HepG2 (cell line): ENCODE measurements around the gene HS6ST1. TPM values are rescaled to one million over a fixed set of nuclear protein-coding genes. Genes with fewer than 3 reads are reported as not detected.
A peak's percentile ranks its signal among the peaks of the same experiment; 100 is the strongest.

ENCODE experiments used
- ATAC-seq: fragments of 200-7000 bp; cut with Tn5 transposase; 3 replicates; pipeline ENCODE4 v1.9.1; 2020; ENCODE audit warnings: mild to moderate bottlenecking, moderate library complexity
- BruUV-seq: library from RNA; stranded (reverse); fragments of 400-500 nt; replicated peaks from 2 replicates; lab custom pipeline; 2021; lab: Mats Ljungman, UMichigan
- CTCF ChIA-PET: fragments of 300-600 bp; formaldehyde crosslinking; extraction: SDS; loops from one replicate; lab custom pipeline; 2021; ENCODE audit warnings: low total read pairs, inconsistent platforms, low intra/inter-chr PET ratio; lab: Yijun Ruan, JAX
- POLR2A ChIA-PET: fragments of 350-600 bp; sonication (Branson Sonifier 250); formaldehyde crosslinking; loops from one replicate; lab custom pipeline; 2020; ENCODE audit warnings: antibody characterized with exemption, inconsistent platforms; lab: Yijun Ruan, JAX
- DNase-seq: peaks from one replicate; pipeline ENCODE4 v3.0.0-alpha.2; 2015; ENCODE audit warnings: low spot score
- FAIRE-seq: peaks from 3 replicates; lab custom pipeline; 2011; peaks lifted over from hg19 to GRCh38; lab: Jason Lieb, UNC
- H2AFZ ChIP-seq: one replicate; pipeline ENCODE4 v1.6.1; 2011; ENCODE audit warnings: low read length, inconsistent platforms
- H3K27ac ChIP-seq: fragments of 300-600 bp; 3 replicates; pipeline ENCODE4 v1.8.0; 2011; ENCODE audit warnings: mixed run types, mild to moderate bottlenecking, mixed read lengths, low read length, inconsistent platforms; ENCODE audit not compliant: insufficient read depth; ENCODE audit errors: extremely low read length
- H3K27me3 ChIP-seq, 2 experiments: fragments of 200-600 bp in 1 of 2; 2 replicates in 1 of 2; 3 replicates in 1 of 2; pipeline versions ENCODE4 v1.6.0 to v1.8.0; 2011; ENCODE audit warnings: low read length in 2 of 2, mild to moderate bottlenecking in 2 of 2, moderate library complexity in 2 of 2, inconsistent platforms in 1 of 2; ENCODE audit not compliant: insufficient read depth in 2 of 2, control insufficient read depth in 1 of 2
- H3K36me3 ChIP-seq, 2 experiments: fragments of 200-600 bp in 1 of 2; replicated peaks in 1 of 2; 2 replicates in 1 of 2; 3 replicates in 1 of 2; pipeline versions ENCODE4 v1.5.1 to v1.8.0; 2011; ENCODE audit warnings: low read length in 2 of 2, inconsistent platforms in 1 of 2; ENCODE audit not compliant: insufficient read depth in 2 of 2, control insufficient read depth in 1 of 2
- H3K4me1 ChIP-seq: 2 replicates; pipeline ENCODE4 v1.5.1; 2012; ENCODE audit warnings: low read length, inconsistent platforms; ENCODE audit not compliant: insufficient read depth
- H3K4me2 ChIP-seq: 2 replicates; pipeline ENCODE4 v1.6.0; 2011; ENCODE audit warnings: low read depth, low read length, inconsistent platforms
- H3K4me3 ChIP-seq, 3 experiments: fragments of 200-600 bp in 1 of 3; sonication (generic), shearing (Covaris generic) in 1 of 3; replicated peaks in 1 of 3; 2 replicates each; pipeline ENCODE4 v1.5.1; 2011 to 2016; ENCODE audit warnings: low read length in 3 of 3, inconsistent platforms in 2 of 3, low read depth in 2 of 3, mild to moderate bottlenecking in 2 of 3, control low read depth in 1 of 3, mixed read lengths in 1 of 3; ENCODE audit not compliant: insufficient read depth in 1 of 3
- H3K79me2 ChIP-seq: one replicate; pipeline ENCODE4 v1.6.1; 2011; ENCODE audit warnings: low read length, inconsistent platforms; ENCODE audit not compliant: insufficient read depth
- H3K9ac ChIP-seq: 2 replicates; pipeline ENCODE4 v1.6.0; 2011; ENCODE audit warnings: mild to moderate bottlenecking, low read depth, low read length, inconsistent platforms; ENCODE audit not compliant: insufficient read depth
- H3K9me3 ChIP-seq: 2 replicates; pipeline ENCODE4 v1.5.1; 2012; ENCODE audit warnings: mild to moderate bottlenecking, low read length
- H4K20me1 ChIP-seq: 2 replicates; pipeline ENCODE4 v1.6.0; 2011; ENCODE audit warnings: inconsistent platforms, mild to moderate bottlenecking, low read length, moderate library complexity; ENCODE audit not compliant: insufficient read depth
- AGO2 ChIP-seq: fragments of 200-400 bp; formaldehyde crosslinking; optimal IDR thresholded peaks from 2 replicates; pipeline ENCODE3; 2017; ENCODE audit warnings: mild to moderate bottlenecking, low read depth, low read length, moderate library complexity
- BORCS8-MEF2B ChIP-seq: sonication (generic); formaldehyde crosslinking; IDR thresholded peaks from 2 replicates; pipeline ENCODE4 v1.8.0; 2022; ENCODE audit warnings: mild to moderate bottlenecking, missing genetic modification reagents
- ELK4 ChIP-seq: sonication (generic); formaldehyde crosslinking; IDR thresholded peaks from 2 replicates; pipeline ENCODE4 v1.9.0; 2021; ENCODE audit warnings: missing genetic modification reagents, borderline replicate concordance
- MAFF ChIP-seq: IDR thresholded peaks from 2 replicates; pipeline ENCODE4 v1.6.1; 2011; ENCODE audit warnings: low read depth, low read length, improper control_type of control experiment
- RBM22 ChIP-seq: fragments of 200-400 bp; formaldehyde crosslinking; optimal IDR thresholded peaks from 2 replicates; pipeline ENCODE3; 2017; ENCODE audit warnings: mild to moderate bottlenecking, low read length, moderate library complexity
- SRSF1 ChIP-seq: fragments of 200-400 bp; formaldehyde crosslinking; optimal IDR thresholded peaks from 2 replicates; pipeline ENCODE3; 2017; ENCODE audit warnings: mild to moderate bottlenecking, low read depth, low read length, moderate library complexity
- ZNF230 ChIP-seq: sonication (generic); formaldehyde crosslinking; IDR thresholded peaks from 2 replicates; pipeline ENCODE4 v1.4.0; 2020; ENCODE audit warnings: mild to moderate bottlenecking, missing genetic modification reagents
- ZNF709 ChIP-seq: sonication (generic); formaldehyde crosslinking; IDR thresholded peaks from 2 replicates; pipeline ENCODE4 v1.5.0; 2020; ENCODE audit warnings: mild to moderate bottlenecking, missing genetic modification reagents
- WGBS: methylation state at CpG from one replicate; pipeline ENCODE4 v1.1.6; 2017; ENCODE audit warnings: low lambda C conversion rate; 5-methylcytosine and 5-hydroxymethylcytosine counted together
- in situ Hi-C: cut with HindIII; loops from 2 replicates; pipeline ENCODE4 v1.10.0; 2017; ENCODE audit warnings: low pct_unique_long_range_greater_than_20kb; ENCODE audit not compliant: extremely low pct_ligation_motif_present
- intact Hi-C: fragments of 100-400 bp; cut with micrococcal nuclease; formaldehyde crosslinking; loops from one replicate; pipeline ENCODE4 v1.10.0; 2022; ENCODE audit not compliant: unreplicated experiment
- polyA plus RNA-seq, 8 experiments: library from polyadenylated mRNA; depleted of rRNA in 3 of 8; stranded (reverse) in 7 of 8; unstranded in 1 of 8; fragments of >200 nt; fragmentation: Illumina TruSeq in 4 of 8; extraction: Trizol in 4 of 8; gene quantifications; 2 replicates each; pipeline versions ENCODE4 v1.2.1 to v1.2.3, GENCODE V29; 2011 to 2016; ENCODE audit warnings: low read depth in 4 of 8, missing spikeins in 1 of 8, mixed read lengths in 1 of 8; ENCODE audit not compliant: insufficient read depth in 1 of 8
- total RNA-seq, 5 experiments: library from RNA; depleted of rRNA; stranded (reverse); fragments of >200 nt; fragmentation: Illumina TruSeq; extraction: Trizol; gene quantifications; 2 replicates each; pipeline ENCODE4 v1.2.3, GENCODE V29; 2016; ENCODE audit warnings: low read depth in 1 of 5

The HS6ST1 gene
- total and polyA plus RNA-seq, 2 of the 13 experiments (the other 11 are each of a cell fraction or from before 2014, with no cell fraction given): 34.5 to 84.6 TPM

GRCh38 chr2:128298846-128299507 lies 19.7 kb downstream of the HS6ST1 start:
- peaks cover 22% of the 10 kb centered on the region for H3K4me1 ChIP-seq
- POLR2A ChIA-PET: no interaction called here
- H3K4me3 ChIP-seq: no peak overlapping the region
- no peak overlapping the region for H3K9ac ChIP-seq
- no TSS peak for BruUV-seq
- 96% methylated on average over 14 of the region's 16 CpGs for WGBS
- H3K9me3 ChIP-seq: no peaks in the 10 kb centered on the region
- DNase-seq (no peak), FAIRE-seq (no peak), ATAC-seq (no peak)
- CTCF ChIA-PET: no interaction called here
- no peak overlapping the region for H2AFZ ChIP-seq
- peaks cover 100% of the 10 kb centered on the region for H3K79me2 ChIP-seq
- H3K27ac ChIP-seq: no peak overlapping the region
- peaks cover 89% of the 10 kb centered on the region for H4K20me1 ChIP-seq
- H3K4me2 ChIP-seq: no peak overlapping the region
- intact Hi-C loops (no loop called here), in situ Hi-C loops (no loop called here)
- H3K36me3 ChIP-seq: peaks cover 44 to 84% of the 10 kb centered on the region in 2 experiments
- no peak for TF ChIP-seq SRSF1
- TF ChIP-seq RBM22: peak; percentile 73
- TF ChIP-seq ZNF230 (CRISPR knock-in tag): no peak
- no peak for TF ChIP-seq ZNF709 (CRISPR knock-in tag)
- peak; percentile 3; the same call in 1 of the 2 replicates for TF ChIP-seq BORCS8-MEF2B (CRISPR knock-in tag)
- no peak for TF ChIP-seq ELK4 (CRISPR knock-in tag)
- peak; percentile 40 for TF ChIP-seq AGO2
- no peak for TF ChIP-seq MAFF
- H3K27me3 ChIP-seq: no peaks in the 10 kb centered on the region
